CD14-positive monocyte (primary cell): ENCODE measurements around the gene STK11IP. TPM values are rescaled to one million over a fixed set of nuclear protein-coding genes. Genes with fewer than 3 reads are reported as not detected.

ENCODE experiments used
- DNase-seq, 3 donors: peaks; one replicate each; pipeline ENCODE4 v3.0.0-alpha.2; 2011 to 2022
- H2AFZ ChIP-seq: 2 replicates; pipeline ENCODE4 v1.6.0; 2012; ENCODE audit warnings: mild to moderate bottlenecking, low read depth, low read length, inconsistent platforms; ENCODE audit not compliant: insufficient read depth, poor library complexity, severe bottlenecking
- H3K27ac ChIP-seq, 2 donors: 1 replicate in 1 of 2; 2 replicates in 1 of 2; pipeline ENCODE4 v1.5.1; 2012 to 2013; ENCODE audit warnings: low read length in 2 of 2, control low read depth in 1 of 2, inconsistent platforms in 1 of 2, low read depth in 1 of 2, mild to moderate bottlenecking in 1 of 2
- H3K27me3 ChIP-seq, 2 donors: one replicate each; pipeline versions ENCODE4 v1.6.0 to v1.6.1; 2011 to 2013; ENCODE audit warnings: low read length in 2 of 2; ENCODE audit not compliant: control insufficient read depth in 2 of 2, insufficient read depth in 2 of 2
- H3K36me3 ChIP-seq, 2 donors: replicated peaks in 1 of 2; 1 replicate in 1 of 2; 2 replicates in 1 of 2; pipeline versions ENCODE4 v1.5.1 to v1.6.1; 2012 to 2013; ENCODE audit warnings: low read length in 2 of 2, control low read depth in 1 of 2, inconsistent platforms in 1 of 2, mild to moderate bottlenecking in 1 of 2; ENCODE audit not compliant: insufficient read depth in 2 of 2, control insufficient read depth in 1 of 2
- H3K4me1 ChIP-seq, 2 donors: 1 replicate in 1 of 2; 2 replicates in 1 of 2; pipeline versions ENCODE4 v1.5.1 to v1.6.1; 2012 to 2013; ENCODE audit warnings: low read length in 2 of 2, control low read depth in 1 of 2, inconsistent platforms in 1 of 2, mild to moderate bottlenecking in 1 of 2, moderate library complexity in 1 of 2; ENCODE audit not compliant: insufficient read depth in 2 of 2, control insufficient read depth in 1 of 2
- H3K4me2 ChIP-seq: replicated peaks from 2 replicates; pipeline ENCODE3; 2012; ENCODE audit warnings: low read length, moderate library complexity, mild to moderate bottlenecking; ENCODE audit not compliant: poor library complexity, severe bottlenecking; ENCODE audit errors: extremely low read depth
- H3K4me3 ChIP-seq, 3 experiments: fragments of 200-600 bp in 1 of 3; sonication (generic) in 1 of 3; replicated peaks in 1 of 3; 1 replicate in 2 of 3; 2 replicates in 1 of 3; pipeline ENCODE4 v1.5.1; 2011 to 2013; ENCODE audit warnings: low read length in 3 of 3, mild to moderate bottlenecking in 3 of 3, control low read depth in 2 of 3, low read depth in 2 of 3, inconsistent platforms in 1 of 3, moderate library complexity in 1 of 3
- H3K79me2 ChIP-seq: 2 replicates; pipeline ENCODE4 v1.6.0; 2012; ENCODE audit warnings: mild to moderate bottlenecking, control low read depth, inconsistent platforms, low read length, moderate library complexity; ENCODE audit not compliant: insufficient read depth
- H3K9ac ChIP-seq: 2 replicates; pipeline ENCODE4 v1.6.0; 2017; ENCODE audit warnings: low read length, mild to moderate bottlenecking; ENCODE audit not compliant: insufficient read depth, poor library complexity, severe bottlenecking
- H3K9me3 ChIP-seq, 2 donors: replicated peaks in 1 of 2; 1 replicate in 1 of 2; 2 replicates in 1 of 2; pipeline versions ENCODE4 v1.5.1 to v1.6.1; 2012 to 2013; ENCODE audit warnings: low read length in 2 of 2, control low read depth in 1 of 2; ENCODE audit not compliant: control insufficient read depth in 1 of 2, insufficient read depth in 1 of 2
- H4K20me1 ChIP-seq: 2 replicates; pipeline ENCODE4 v1.6.0; 2012; ENCODE audit warnings: mild to moderate bottlenecking, low read length, control low read depth, moderate library complexity; ENCODE audit not compliant: insufficient read depth
- H3K27ac Mint-ChIP-seq, 7 donors: one replicate each; pipeline ENCODE4 v1.8.0; 2020; ENCODE audit warnings: mild to moderate bottlenecking in 7 of 7, mixed read lengths in 7 of 7, moderate library complexity in 6 of 7, inconsistent platforms in 2 of 7
- H3K27me3 Mint-ChIP-seq, 3 donors: one replicate each; pipeline ENCODE4 v1.8.0; 2021 to 2022; ENCODE audit warnings: low read depth in 3 of 3, mild to moderate bottlenecking in 3 of 3, mixed read lengths in 3 of 3, moderate library complexity in 3 of 3, inconsistent platforms in 1 of 3
- H3K36me3 Mint-ChIP-seq, 2 donors: one replicate each; pipeline ENCODE4 v1.8.0; 2020; ENCODE audit warnings: mixed read lengths in 2 of 2, inconsistent platforms in 1 of 2, mild to moderate bottlenecking in 1 of 2
- H3K4me1 Mint-ChIP-seq: one replicate; pipeline ENCODE4 v1.8.0; 2020; ENCODE audit warnings: mild to moderate bottlenecking, mixed read lengths
- H3K4me3 Mint-ChIP-seq, 2 donors: one replicate each; pipeline ENCODE4 v1.8.0; 2020; ENCODE audit warnings: mild to moderate bottlenecking in 2 of 2, mixed read lengths in 2 of 2, moderate library complexity in 1 of 2
- H3K9me3 Mint-ChIP-seq, 7 donors: one replicate each; pipeline ENCODE4 v1.8.0; 2020 to 2022; ENCODE audit warnings: mixed read lengths in 7 of 7, mild to moderate bottlenecking in 6 of 7, moderate library complexity in 6 of 7, inconsistent platforms in 2 of 7
- CTCF ChIP-seq: fragments of 200-600 bp; IDR thresholded peaks from one replicate; pipeline ENCODE4 v1.8.0; 2022; ENCODE audit warnings: antibody characterized with exemption, mild to moderate bottlenecking
- WGBS: methylation state at CpG from one replicate; pipeline ENCODE4 v1.1.5; 2013; ENCODE audit warnings: missing lambda C conversion rate; ENCODE audit not compliant: insufficient coverage; 5-methylcytosine and 5-hydroxymethylcytosine counted together
- intact Hi-C, 2 donors: fragments of 100-400 bp; cut with micrococcal nuclease; formaldehyde crosslinking; loops; one replicate each; pipeline versions ENCODE4 v1.15.0 to v1.15.1; 2023
- polyA plus RNA-seq, 3 donors: library from polyadenylated mRNA; depleted of rRNA in 1 of 3; unstranded in 2 of 3; stranded (reverse) in 1 of 3; fragments of 300-500 nt in 2 of 3; fragments of >200 nt in 1 of 3; fragmentation: Illumina TruSeq in 2 of 3; gene quantifications; 1 replicate in 2 of 3; 2 replicates in 1 of 3; pipeline ENCODE4 v1.2.3, GENCODE V29; 2012 to 2021

The STK11IP gene
- polyA plus RNA-seq, 3 donors: 13.0 to 79.1 (median 15.7) TPM

DNA sequence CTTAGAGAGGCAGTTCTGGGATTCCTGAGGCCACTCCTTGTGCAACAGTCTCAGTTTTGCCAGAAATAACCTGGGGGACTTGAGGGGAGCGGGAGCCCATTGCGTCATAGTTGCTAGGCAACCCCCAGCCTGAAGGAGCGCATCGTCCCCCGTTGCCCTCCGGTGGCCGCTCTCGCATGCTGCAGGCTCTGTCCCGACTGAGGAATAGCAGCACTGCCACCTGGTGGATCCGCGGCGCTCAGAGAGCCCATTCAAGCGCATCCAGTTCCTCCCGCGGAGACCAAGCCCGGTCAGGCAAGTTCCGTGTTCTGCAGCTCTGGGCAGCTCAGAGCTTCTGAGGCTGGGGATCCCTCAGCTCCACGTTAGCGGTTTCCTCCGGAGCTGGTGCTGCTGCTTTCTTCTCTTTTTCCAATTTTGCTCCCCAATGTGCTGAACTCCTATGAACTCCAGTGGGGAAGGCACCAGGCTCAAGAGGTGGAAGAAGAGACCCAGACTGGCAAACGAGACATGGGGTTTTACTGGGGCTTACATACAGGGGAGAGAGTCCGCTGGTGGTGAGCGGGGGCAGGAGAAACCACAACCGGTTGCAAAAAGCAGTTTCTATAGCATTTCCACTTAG is 44.9 kb downstream of the STK11IP start:
- Mint-ChIP-seq H3K4me3 (peak overlapping the region in 1 of 2 donors; percentile 19), H3K27me3 (peaks cover 8 to 17% (median 14%) of the 10 kb centered on the region in 3 donors), H3K9me3 (peaks cover 0 to 1% (median 0%) of the 10 kb centered on the region in 7 donors), H3K27ac (peak overlapping the region in 2 of 7 donors; percentile 62 to 78), H3K36me3 (no peaks in the 10 kb centered on the region), H3K4me1 (peaks cover 13% of the 10 kb centered on the region)
- Histone ChIP-seq H3K36me3 (no peaks in the 10 kb centered on the region), H2AFZ (peak overlapping the region; percentile 59), H3K79me2 (no peaks in the 10 kb centered on the region), H3K27me3 (no peaks in the 10 kb centered on the region), H4K20me1 (no peaks in the 10 kb centered on the region), H3K4me3 (no peak overlapping the region), H3K9ac (no peak overlapping the region), H3K9me3 (no peaks in the 10 kb centered on the region), H3K4me1 (peaks cover 6 to 9% of the 10 kb centered on the region in 2 donors), H3K4me2 (no peak overlapping the region), H3K27ac (no peak overlapping the region)
- WGBS: under 1% methylated on average over 21 of the region's 24 CpGs
- peak; percentile 99 for TF ChIP-seq CTCF
- peak; percentile 92 to 96 (median 93) for DNase-seq
- intact Hi-C loops: loop anchor here (2.0 kb wide), 2 partner anchors 100 to 102 kb away; partner anchors contain the start of gene CHPF (in 1 of the 2)

GRCh38 chr2:219643084-219643473 is 45.4 kb downstream of the STK11IP start:
- Histone ChIP-seq H3K9ac (no peak overlapping the region), H3K36me3 (no peaks in the 10 kb centered on the region), H2AFZ (peak overlapping the region; percentile 59), H3K4me3 (no peak overlapping the region), H3K79me2 (no peaks in the 10 kb centered on the region), H3K4me2 (no peak overlapping the region), H3K27ac (no peak overlapping the region), H3K4me1 (peaks cover 6 to 9% of the 10 kb centered on the region in 2 donors), H3K9me3 (no peaks in the 10 kb centered on the region), H3K27me3 (no peaks in the 10 kb centered on the region), H4K20me1 (no peaks in the 10 kb centered on the region)
- intact Hi-C loops: loop anchor here (2.0 kb wide), 2 partner anchors 100 to 102 kb away; partner anchors contain the start of gene CHPF (in 1 of the 2)
- Mint-ChIP-seq H3K9me3 (peaks cover 0 to 1% (median 0%) of the 10 kb centered on the region in 7 donors), H3K4me1 (peaks cover 13% of the 10 kb centered on the region), H3K27me3 (peaks cover 8 to 17% (median 12%) of the 10 kb centered on the region in 3 donors), H3K27ac (no peak overlapping the region), H3K36me3 (no peaks in the 10 kb centered on the region), H3K4me3 (no peak overlapping the region)
- WGBS: 97% methylated on average over 4 of the region's 7 CpGs
- TF ChIP-seq CTCF: no peak
- DNase-seq: no peak
